ENCODE data around the gene CSRNP3.

CSRNP3 gene

GRCh38 chr2:165539985-165540384 is 70.5 kb downstream of the CSRNP3 start:
- no peak for DNase-seq (ENCODE audit: low read depth in 2 of 2)

- no peak for DNase-seq (ENCODE audit: low read depth in 2 of 2)
These were observed 75.4 kb downstream of the CSRNP3 start for GRCh38 chr2:165544897-165545296.

- no peak for DNase-seq (ENCODE audit: low read depth in 2 of 2)
These were observed 78.4 kb downstream of the CSRNP3 start for GRCh38 chr2:165547900-165548299.

- DNase-seq (ENCODE audit: low read depth in 2 of 2): no peak
These were observed 80.1 kb downstream of the CSRNP3 start for GRCh38 chr2:165549619-165550018.

GRCh38 chr2:165558832-165559231 is 89.3 kb downstream of the CSRNP3 start:
- no peak for DNase-seq (ENCODE audit: low read depth in 2 of 2)

- DNase-seq (ENCODE audit: low read depth in 2 of 2): no peak
These were observed 91.0 kb downstream of the CSRNP3 start for GRCh38 chr2:165560377-165560988.

GRCh38 chr2:165561516-165561915 is 92.0 kb downstream of the CSRNP3 start:
- DNase-seq (ENCODE audit: low read depth in 2 of 2): no peak

GRCh38 chr2:165562233-165562632 is 92.7 kb downstream of the CSRNP3 start:
- no peak for DNase-seq (ENCODE audit: low read depth in 2 of 2)

- no peak for DNase-seq (ENCODE audit: low read depth in 2 of 2)
These were observed 94.1 kb downstream of the CSRNP3 start for GRCh38 chr2:165563468-165564225.

GRCh38 chr2:165566008-165566407 is 96.5 kb downstream of the CSRNP3 start:
- no peak for DNase-seq (ENCODE audit: low read depth in 2 of 2)

GRCh38 chr2:165567273-165567672 is 97.8 kb downstream of the CSRNP3 start:
- no peak for DNase-seq (ENCODE audit: low read depth in 2 of 2)

GRCh38 chr2:165568361-165568760 is 98.9 kb downstream of the CSRNP3 start:
- DNase-seq (ENCODE audit: low read depth in 2 of 2): no peak

- DNase-seq (ENCODE audit: low read depth in 2 of 2): no peak
These were observed 102.0 kb downstream of the CSRNP3 start for GRCh38 chr2:165571477-165571876.

GRCh38 chr2:165572151-165572550 is 102.7 kb downstream of the CSRNP3 start:
- no peak for DNase-seq (ENCODE audit: low read depth in 2 of 2)

GRCh38 chr2:165573534-165574461 is 104.3 kb downstream of the CSRNP3 start:
- no peak for DNase-seq (ENCODE audit: low read depth in 2 of 2)

- no peak for DNase-seq (ENCODE audit: low read depth in 2 of 2)
These were observed 105.6 kb downstream of the CSRNP3 start for GRCh38 chr2:165575044-165575615.

GRCh38 chr2:165576409-165577154 is 107.1 kb downstream of the CSRNP3 start:
- DNase-seq (ENCODE audit: low read depth in 2 of 2): no peak

GRCh38 chr2:165582409-165582808 is 112.9 kb downstream of the CSRNP3 start:
- DNase-seq (ENCODE audit: low read depth in 2 of 2): no peak

GRCh38 chr2:165582863-165583506 is 113.5 kb downstream of the CSRNP3 start:
- no peak for DNase-seq (ENCODE audit: low read depth in 2 of 2)

GRCh38 chr2:165584126-165584654 is 114.7 kb downstream of the CSRNP3 start:
- no peak for DNase-seq (ENCODE audit: low read depth in 2 of 2)

GRCh38 chr2:165586019-165586418 is 116.5 kb downstream of the CSRNP3 start:
- DNase-seq (ENCODE audit: low read depth in 2 of 2): no peak
